HFF-Myc (cell line): ENCODE measurements around the gene HDAC4.

ENCODE experiments used
- DNase-seq: peaks from one replicate; pipeline ENCODE4 v3.0.0-alpha.2; 2011; ENCODE audit warnings: low read depth; ENCODE audit errors: extremely low read depth
- H3K4me3 ChIP-seq: replicated peaks from 2 replicates; pipeline ENCODE4 v1.5.1; 2011; ENCODE audit warnings: low read depth, mild to moderate bottlenecking, control low read depth, low read length
- TF ChIP-seq, protein P1 (sequence below): IDR thresholded peaks from 2 replicates; pipeline ENCODE4 v1.5.1; 2012; ENCODE audit warnings: mild to moderate bottlenecking, low read depth, low read length, control low read depth; ENCODE audit errors: missing control alignments

The HDAC4 gene

DNA sequence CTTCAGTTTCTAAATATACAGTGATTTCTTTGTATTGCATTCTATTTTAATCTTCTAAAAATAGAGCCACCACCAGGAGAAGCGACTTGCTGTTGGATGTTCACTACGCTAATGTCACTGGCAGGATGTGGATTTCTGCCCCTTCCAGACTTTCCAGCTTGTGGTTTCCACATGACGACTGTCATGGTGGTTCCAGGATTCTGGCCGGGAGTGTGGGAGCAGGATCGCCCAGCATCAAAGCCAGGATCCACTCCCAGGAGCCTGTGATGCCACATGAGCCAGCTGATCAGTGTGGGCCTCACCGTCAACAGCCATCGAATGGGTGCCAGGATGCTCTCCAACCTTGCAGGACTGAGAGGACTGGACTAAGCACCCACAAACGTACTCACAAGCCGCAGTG, 148.8 kb downstream of the HDAC4 start:
- no peak overlapping the region for H3K4me3 ChIP-seq
- TF ChIP-seq, protein P1, sequence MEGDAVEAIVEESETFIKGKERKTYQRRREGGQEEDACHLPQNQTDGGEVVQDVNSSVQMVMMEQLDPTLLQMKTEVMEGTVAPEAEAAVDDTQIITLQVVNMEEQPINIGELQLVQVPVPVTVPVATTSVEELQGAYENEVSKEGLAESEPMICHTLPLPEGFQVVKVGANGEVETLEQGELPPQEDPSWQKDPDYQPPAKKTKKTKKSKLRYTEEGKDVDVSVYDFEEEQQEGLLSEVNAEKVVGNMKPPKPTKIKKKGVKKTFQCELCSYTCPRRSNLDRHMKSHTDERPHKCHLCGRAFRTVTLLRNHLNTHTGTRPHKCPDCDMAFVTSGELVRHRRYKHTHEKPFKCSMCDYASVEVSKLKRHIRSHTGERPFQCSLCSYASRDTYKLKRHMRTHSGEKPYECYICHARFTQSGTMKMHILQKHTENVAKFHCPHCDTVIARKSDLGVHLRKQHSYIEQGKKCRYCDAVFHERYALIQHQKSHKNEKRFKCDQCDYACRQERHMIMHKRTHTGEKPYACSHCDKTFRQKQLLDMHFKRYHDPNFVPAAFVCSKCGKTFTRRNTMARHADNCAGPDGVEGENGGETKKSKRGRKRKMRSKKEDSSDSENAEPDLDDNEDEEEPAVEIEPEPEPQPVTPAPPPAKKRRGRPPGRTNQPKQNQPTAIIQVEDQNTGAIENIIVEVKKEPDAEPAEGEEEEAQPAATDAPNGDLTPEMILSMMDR = no peak
- DNase-seq = no peak

DNA sequence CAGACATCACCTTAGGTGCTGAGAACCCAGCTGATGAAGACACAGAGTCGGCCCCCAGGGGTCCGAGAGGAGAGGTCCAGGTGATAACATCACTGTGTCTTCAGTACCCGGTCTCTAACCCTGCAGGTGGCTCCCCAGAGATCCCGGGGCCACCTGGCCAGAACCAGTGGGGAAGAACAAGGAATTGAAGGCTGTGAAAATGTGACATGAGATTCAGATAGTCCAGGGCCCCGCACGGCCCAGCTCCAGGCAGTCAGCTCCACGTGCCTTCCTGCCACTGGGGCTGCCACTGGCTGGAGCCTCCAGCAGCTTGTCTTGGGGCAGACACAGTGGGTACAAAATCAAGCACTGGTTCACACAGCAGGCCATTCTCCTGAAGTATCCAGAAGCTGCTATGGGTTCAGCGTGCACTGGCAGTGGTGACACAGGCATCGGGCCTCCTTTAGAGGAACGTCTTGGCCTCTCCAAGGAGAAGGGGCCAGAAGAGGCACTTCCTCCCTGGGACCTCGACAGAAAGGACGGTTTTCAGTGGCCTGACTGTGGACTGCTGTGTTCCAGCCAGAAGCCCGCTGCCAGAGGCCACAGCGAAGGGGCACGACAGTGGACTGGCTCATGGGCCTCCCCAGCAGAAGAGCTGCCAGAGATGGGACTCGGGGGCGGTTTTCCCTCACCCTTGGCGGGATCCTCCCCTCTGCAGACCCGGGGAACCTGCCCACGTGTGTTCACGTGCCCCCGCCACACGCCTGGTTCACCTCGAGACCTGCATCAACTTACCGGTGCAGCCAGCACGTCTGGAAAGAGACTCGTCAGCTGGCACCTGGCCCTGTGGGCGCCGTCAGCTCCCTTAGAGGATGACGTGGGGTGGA, 150.4 kb downstream of the HDAC4 start:
- DNase-seq = no peak
- TF ChIP-seq, protein P1 = no peak

DNA sequence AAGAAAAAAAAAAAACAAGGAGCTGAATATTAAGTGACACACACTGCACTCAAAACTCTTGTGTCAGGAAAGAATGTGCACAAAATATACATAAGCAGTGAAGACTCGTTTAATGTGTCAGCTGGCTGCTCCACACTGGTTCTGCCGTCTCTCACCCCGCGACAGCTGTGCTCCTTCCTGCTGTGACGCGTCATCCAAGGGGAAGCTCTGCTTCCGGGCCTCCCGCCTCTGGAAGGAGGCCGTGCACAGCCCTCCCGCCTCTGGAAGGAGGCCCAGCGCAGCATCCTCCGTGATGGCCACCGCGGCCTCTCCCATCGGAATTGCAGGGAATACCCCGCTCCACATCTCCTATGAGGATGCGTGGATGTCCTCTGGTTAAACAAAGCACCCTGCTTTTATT, 151.0 kb downstream of the HDAC4 start:
- no peak overlapping the region for H3K4me3 ChIP-seq
- TF ChIP-seq, protein P1 = no peak
- DNase-seq = peak; percentile 62

More for the DNA sequence above, 150.4 kb downstream of the HDAC4 start:
- no peak overlapping the region for H3K4me3 ChIP-seq

DNA sequence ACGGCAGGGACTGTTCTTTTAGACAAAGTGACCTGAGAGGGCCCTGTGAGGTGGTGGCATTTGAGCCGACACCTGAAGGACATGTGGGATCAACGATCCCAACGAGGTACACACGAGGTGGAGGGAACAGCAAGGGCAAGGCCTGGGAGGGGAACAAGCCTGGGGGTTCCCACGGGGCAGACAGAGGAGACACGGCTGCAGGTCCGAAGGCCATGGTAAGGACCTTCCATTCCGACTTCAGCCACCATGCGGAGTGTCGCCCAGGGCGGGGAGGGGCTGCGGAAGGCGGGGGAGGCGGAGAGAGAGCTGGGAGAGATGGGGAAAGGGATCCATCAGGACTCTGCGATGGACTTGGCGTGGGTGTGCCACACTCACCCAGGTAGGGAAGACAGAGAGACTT, 151.8 kb downstream of the HDAC4 start:
- no peak overlapping the region for H3K4me3 ChIP-seq
- TF ChIP-seq, protein P1 = no peak
- no peak for DNase-seq

DNA sequence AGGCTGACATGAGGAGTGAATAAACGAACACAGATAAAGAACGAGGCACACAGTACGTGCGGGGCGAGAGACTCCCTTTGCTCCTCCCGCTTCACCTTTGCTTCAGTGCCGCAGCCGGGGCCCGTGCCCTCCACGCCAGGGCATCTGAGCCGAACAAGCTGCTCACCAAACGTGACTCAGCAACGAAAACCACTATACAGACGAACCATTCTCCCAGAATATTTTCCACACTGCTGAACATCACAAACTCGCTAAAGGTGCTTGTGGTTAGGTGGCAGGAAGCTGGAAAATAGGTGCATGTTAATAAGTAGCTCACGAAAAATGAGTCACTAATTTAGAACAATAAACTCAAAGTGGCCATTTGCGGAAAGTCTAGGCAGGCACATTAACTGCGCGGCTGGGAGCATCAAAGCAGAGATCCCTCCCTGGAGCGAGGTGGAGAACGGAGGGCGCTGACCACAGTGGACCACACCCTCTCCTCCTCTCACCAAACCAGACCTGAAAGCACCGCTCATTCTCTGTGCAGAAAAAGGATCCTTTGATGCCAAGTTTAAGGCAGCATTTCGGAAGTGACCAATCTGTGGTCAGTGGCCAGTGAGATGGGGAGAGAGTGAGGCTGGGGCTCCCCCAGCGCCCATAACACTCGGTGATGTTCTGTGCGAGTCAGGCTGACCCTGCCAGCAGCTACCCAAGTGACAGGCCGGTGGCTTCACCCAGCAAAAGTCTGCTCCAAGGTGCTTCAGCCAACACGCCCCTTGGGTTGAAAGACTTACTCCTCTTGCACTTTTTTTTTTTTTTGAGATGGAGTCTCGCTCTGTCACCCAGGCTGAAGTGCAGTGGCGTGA, 153.2 kb downstream of the HDAC4 start:
- no peak overlapping the region for H3K4me3 ChIP-seq
- no peak for DNase-seq
- TF ChIP-seq, protein P1 = no peak

DNA sequence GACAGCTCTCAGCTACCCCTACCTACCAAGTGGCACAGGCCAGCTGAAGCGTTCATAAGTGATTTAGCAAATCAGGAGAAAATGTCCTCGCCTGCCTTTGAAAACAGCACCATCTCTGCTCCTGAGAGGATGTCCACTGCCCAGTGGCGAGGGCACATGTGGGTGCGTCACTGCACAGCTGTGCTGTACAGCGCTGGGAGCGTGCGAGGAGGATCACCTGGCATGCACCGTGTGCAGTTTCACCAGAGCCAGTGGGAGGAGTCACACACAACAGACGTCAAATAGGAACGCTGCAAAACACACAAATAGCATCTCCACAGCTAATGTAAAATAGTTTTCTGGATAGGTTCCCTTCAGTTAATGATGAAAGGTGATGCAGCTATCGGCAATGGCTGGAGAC, 154.1 kb downstream of the HDAC4 start:
- no peak overlapping the region for H3K4me3 ChIP-seq
- DNase-seq = no peak
- TF ChIP-seq, protein P1 = no peak
